GM20431 (cell line): ENCODE data around the gene SMAD6.

ENCODE experiments used
- in situ Hi-C: fragments of 300-500 bp; cut with MseI, MboI; formaldehyde crosslinking; loops from one replicate; pipeline ENCODE4 v1.15.0; 2020; ENCODE audit warnings: low sequenced_read_pairs; ENCODE audit not compliant: unreplicated experiment

SMAD6 gene

DNA sequence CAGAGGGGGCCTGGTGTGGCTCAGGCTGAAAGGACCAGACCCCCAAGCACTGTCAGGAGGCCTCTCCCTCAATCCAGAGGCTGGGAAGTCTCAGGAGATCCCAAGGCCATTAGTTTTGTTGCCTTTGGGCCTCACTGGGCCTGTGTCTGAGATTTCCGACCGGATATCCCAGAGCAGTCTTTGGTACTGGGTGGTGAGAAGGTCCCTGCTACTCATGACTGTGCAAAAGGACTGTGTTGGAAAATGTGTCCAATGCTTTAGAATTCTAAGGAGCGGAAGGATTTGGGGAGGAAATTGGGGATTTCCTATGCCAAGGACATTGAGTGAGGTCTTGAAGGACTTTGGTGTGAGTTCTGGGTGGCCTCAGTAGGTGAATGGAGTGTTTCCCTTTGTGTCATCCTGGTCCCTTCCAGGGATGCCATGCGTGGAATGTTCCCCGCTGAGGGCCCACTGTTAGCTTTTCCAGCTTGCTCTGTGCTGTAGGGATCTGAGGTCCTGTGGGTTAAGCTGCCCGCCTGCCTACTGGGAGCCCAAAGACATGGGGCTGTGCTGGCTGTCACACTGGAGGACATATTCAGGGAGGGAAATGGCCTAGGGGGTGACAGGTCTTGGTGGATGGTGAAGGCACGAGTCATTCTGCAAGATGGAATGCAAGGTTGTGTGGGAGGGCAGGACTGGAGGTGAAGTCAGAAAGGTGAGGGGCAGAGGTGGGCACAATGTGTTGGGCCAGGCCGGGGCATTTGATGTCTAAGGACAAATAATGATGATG, 16.4 kb downstream of the SMAD6 start:
- in situ Hi-C loops: no loop called here

DNA sequence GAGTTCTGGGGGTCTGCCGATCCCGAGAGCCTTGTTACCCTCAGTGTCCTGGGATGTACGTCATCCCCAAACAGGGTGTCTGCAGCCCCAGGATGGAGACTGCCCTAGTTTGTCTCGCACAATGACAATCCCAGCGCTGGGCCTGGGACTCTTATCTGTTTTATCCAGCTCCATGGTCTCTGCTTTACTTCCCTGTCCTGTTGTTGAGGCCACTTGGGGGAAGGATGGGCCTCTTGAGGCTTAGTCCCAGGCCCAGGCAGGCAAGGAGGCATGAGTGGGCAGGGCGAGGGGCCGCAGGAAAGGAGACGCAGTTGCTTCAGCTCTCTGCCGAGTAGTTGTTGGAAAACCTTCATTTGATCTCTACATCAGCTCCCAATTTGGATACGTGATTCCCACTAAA, 17.4 kb downstream of the SMAD6 start:
- in situ Hi-C loops: no loop called here

DNA sequence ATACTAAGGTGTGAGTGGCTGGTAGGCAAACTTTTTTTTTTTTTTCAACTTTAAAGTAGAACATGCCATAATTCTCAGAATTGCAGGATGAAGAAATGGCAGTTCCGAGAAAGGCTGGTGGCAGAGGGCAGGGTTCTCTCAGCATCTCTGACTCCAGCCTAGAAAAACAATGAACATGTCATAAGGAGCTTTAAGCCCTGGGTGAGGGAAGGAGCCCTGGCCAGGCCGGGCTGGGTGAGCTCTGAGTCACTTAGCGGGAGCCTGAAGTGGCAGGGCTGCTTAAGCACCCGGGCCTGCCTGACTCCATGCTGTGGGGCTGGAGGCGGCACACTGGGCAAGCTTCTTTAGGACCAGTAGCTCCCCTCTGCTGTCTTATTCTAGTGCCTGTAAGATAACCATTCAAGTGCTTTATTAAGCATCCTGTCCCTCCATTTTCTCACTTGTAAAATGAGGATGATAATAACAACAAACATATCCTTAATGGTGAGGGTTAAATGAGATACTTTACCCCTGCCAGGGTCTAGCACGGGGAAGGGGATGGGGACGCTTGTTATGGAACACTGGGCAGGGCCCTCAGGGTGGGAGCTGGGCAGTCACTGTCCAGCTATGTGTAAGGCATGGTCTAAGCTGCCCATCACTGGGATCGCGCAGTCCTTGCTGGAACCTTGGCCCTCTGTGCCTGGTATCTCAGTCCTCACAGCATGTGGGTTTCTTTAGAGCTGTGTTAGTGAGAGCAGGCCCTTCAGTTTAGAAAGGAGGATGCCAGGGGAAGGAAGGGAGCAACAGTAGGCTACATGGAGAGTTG, 18.4 kb downstream of the SMAD6 start:
- in situ Hi-C loops: no loop called here

DNA sequence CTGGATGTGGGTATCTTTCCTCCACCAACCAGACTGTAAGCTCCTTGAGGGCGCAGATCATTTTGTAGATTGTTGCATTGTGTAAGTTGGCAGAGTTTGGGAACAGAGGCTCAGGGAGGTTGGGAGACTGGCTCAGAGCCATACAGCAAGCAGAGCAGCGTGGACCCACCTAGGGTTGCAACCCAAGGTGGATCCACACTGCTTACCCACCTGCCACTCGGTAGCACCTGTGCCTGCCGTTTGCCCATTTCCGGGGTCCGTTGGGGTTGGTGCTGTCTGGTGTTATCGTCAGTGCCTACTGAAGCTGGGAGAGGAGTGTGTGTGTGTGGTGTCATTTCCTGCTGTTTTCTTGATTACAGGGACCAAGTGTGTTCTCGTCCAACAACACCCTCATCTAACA, 19.0 kb downstream of the SMAD6 start:
- in situ Hi-C loops: no loop called here

DNA sequence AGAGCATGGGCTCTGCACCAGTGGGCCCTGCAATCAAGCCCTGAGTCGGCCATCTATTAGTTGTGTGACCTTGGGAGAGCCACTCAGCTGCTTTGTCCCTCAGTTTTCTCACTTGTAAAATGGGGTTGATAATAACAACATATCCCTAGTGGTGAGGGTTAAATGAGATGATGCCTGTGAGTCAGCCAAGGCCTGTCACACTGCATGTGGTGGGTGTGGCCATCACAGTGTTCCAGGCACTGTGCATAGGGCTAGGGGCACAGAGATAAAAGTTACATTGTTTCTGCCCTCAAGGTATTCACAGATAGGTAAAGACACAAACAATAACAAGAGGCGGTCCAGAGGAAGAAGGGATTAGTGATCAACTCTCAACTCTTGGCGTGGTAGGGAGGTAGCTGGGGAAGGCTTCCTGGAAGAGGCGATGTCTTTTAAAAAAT, 19.5 kb downstream of the SMAD6 start:
- in situ Hi-C loops: no loop called here

DNA sequence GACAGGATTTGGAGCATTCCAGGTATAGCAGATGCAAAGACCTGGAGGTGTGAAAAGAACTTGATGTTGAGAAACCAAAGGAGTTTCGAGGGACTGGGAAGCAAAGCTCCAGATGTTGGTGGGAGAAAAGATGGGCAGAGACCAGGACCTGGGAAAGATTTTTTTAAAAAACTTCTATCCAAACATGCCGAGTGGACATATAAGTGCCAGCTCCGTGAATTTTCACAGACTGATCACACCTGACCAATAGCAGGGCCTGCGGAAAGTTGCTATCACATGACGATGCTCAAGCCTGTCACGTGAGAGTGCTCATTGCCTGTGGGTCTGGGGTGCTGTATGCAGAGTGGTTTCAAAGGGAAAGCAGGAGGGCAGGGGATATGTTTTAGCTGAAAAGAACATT, 19.9 kb downstream of the SMAD6 start:
- in situ Hi-C loops: no loop called here

DNA sequence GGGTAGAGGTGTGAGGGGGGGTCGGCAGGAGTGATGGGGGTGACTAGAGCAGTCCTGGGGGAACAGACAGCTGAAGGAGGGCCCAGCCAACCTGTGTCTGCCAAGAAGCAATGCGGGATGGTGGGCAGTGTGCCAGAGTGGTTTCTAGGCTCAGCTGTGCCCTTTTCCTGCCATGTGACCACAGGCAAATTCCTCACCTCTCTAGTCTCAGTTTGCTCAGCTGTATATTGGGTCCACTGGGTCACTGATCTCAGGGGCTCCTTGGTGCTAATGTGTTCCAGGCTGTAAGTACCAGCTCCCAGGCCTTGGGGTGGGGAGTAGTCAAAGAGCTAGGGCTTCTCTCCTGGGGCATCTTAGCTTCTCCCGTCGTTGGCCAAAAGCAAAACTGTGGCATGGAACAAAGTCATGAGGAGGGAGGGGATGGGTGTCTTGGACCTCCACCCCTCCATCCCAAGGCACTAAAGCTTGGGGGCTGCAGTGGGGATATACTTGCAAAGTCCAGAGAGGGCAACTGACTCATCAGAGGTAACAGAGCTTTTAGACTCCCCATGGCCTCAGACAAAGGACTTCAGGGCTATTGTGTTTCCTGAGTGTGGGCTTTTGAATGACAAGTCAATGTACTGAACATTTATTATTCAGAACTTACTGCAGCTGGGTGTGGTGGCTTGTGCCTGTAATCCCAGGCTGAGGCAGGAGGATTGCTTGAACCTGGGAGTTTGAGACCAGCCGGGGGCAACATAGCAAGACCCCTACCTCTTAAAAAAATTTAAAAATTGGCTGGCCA, 20.9 kb downstream of the SMAD6 start:
- in situ Hi-C loops: no loop called here

DNA sequence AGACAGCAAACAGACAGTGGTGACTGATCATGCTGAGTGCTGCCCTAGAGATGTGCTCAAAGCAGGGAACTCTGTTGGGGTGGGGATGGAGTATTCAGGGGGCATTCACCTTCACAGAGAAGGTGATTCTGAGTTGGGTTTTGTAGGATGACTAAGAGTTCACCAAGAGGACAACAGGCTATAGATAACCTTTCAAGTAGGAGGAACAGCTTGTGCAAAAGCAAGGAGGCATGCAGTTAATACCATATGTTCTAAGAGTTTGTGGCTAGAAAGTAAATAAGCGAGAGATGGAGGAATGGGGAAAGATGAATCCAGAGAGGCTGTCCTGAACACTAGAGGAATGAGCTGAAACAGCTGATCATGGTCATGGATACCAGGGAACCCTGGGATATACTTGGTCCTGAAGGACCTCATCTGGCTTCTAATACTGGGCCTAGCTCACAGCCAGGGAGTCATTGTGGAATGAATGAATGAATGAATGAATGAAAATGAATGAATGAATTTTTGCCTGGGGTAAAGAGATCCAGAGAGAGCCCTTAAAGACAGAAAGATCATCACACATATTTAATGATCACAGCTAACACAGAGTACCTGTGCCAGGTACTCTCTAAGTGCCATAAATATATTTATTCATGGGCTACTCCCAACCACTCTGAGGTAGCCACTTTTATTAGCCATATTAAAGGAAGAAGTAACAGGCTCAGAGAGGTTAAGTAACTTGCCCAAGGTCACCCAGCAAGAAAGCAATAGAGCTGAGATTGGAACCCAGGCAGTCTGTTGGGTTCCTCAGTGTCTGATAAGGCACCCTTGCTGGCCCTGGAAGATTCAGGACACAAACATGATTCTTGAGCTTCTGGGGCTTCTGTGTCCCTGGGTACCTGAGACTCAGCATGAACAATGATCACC, 22.0 kb downstream of the SMAD6 start:
- in situ Hi-C loops: no loop called here

DNA sequence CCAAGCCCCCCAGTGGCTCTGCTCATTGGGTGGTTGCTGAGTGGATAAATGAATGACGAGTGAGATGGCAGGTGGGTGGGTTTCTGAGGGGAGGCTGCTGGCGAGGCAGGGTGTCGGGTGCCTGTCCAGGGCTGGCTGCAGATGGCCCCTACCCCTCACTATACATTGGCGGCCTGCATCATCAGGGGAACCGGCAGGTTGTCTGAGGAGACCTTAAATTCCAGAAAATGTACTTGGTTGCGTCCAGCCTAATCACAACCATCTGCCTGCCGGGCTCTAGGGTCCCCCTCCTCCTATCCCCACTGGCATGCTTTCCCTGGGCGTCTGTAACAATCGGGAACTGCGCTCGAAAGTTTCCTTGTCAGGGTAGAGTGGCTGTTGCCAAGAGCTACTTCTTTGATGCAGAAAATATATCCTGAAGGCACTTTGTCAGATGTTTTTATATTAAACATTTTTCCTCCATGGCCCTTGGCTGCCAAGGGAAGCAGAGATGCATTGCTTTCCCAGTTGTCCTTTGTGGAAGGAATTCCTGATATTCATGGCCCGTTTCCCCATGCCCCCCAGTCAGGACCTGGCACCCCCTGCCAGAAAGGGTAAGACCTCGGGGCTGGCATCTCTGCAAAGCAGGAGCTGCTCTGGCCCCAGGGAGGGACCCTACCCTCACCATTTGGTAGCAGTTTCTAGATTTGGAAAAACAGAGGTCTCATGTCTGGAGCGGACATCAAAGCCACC, 22.9 kb downstream of the SMAD6 start:
- in situ Hi-C loops: no loop called here

DNA sequence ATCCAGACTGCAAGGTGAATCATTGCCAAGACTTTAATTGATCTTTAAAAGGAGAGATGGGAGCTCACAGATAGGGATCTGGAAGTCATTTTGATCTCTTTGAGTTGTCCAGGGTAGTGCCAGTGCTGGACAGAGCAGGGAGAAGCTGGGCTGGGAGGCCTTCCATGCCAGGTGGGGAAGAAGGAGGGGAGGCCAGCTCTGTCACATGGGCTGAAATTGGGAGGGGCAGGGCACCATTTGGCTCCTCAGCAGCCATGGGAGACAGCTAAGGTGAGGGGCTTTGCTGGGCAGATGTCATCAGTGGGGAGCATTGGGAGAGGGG, 23.4 kb downstream of the SMAD6 start:
- in situ Hi-C loops: no loop called here

DNA sequence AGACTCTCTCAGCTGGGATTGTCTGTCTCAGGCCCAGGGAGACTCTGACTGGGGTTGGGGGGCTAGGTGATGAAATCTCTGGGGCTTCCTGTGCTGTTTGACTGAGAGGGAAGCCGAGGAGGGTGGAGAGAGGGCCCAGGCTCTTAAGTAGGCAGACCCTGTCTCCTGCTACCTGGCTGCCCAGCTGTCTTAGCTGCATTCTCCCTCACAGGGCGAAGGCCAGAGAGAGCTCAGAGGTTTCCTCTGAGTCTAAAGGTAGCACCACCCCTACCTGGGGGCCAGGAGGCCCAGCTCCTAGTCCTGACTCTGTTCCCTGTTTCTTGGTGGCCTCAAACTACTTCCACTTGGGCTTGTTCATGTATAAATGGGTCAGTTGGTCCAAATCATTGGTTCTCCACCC, 24.4 kb downstream of the SMAD6 start:
- in situ Hi-C loops: no loop called here

DNA sequence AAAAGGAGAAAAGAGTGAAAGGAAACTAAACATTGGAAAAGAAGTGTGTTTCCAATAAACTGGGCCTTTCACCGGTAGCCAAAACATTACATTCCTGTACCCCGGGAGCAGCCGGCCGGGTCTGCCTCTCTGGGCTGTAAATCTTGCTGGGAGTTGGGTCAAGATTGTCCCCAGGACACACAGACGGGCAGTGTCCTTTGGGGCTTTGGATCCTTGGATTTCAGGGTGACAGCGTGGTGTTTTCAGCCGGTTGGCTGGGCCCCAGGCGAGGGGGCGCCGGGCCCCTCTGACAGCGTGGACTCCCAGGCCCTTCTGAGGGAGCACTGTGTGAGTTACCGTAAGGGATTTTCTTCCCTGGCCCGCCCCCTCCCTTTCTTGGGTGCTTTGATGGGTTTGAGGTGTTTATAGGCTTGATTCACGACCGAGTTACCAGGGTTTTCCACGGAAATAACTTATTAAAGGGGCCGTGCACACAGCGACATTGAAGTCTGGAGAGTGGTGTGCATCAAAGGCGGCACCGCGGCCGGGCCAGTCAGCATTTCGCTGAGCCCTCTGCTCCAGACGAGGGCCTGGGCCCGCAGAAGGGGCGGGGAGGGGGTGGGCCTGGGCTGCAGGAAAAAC, 27.4 kb downstream of the SMAD6 start:
- in situ Hi-C loops: no loop called here

DNA sequence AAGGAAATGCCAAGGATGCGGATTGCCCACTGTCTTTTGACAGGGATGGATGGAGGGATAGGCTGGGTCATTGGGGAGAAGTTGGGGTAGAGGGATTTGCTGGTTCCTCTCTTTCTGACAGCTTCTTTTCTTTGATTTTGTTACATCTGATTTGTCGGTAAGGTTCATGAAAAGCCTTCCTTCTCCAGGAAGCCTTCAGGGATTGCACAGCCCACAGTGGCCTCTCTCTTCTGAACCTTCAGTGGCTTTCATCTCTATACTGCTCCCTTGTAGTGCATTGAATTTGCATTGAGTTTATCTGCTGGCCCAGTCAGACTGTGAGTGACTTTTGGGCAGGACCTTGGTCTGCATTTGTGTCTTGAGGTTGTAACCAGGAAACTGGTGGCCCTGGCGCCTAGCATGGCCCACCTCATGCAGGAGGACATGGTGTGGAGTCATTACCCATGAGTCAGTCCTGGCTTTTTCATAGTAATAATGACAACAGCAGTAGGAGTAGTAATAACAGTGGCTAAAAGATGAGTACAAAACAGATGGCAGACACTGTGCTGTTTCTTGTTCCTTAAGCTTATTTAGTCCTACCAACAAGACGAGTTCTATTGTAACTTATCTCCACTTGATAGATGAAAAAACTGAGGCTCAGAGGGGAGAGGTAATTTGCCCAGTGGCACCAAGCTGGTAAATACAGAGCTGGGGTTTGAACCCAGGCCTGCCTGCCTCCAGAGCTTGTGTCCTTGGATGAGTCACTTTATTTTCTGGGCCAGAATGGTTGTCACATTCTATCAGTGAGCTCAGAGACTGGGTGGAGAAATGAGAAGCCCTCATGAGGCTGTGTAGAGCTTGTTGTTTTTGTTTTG, 28.4 kb downstream of the SMAD6 start:
- in situ Hi-C loops: no loop called here

DNA sequence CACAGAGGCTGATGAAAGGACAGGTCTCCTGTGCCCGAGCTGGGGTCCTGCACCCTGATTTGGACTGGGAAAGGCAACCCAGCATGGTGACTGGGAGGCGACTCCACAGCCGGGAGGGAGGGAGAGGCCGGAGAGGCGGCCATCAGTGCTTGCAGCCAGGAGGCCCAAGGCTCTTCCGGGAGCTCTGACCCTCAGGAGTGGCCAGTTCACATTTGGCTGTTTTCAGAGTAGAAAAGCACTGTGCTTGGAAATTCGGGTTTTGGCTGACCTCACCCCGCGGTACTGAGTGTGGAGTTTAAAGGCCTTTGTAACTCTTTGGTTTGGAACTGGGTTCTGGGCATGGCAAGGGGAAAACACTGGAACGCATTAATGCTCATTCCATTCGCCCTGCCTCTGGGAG, 31.9 kb downstream of the SMAD6 start:
- in situ Hi-C loops: no loop called here

DNA sequence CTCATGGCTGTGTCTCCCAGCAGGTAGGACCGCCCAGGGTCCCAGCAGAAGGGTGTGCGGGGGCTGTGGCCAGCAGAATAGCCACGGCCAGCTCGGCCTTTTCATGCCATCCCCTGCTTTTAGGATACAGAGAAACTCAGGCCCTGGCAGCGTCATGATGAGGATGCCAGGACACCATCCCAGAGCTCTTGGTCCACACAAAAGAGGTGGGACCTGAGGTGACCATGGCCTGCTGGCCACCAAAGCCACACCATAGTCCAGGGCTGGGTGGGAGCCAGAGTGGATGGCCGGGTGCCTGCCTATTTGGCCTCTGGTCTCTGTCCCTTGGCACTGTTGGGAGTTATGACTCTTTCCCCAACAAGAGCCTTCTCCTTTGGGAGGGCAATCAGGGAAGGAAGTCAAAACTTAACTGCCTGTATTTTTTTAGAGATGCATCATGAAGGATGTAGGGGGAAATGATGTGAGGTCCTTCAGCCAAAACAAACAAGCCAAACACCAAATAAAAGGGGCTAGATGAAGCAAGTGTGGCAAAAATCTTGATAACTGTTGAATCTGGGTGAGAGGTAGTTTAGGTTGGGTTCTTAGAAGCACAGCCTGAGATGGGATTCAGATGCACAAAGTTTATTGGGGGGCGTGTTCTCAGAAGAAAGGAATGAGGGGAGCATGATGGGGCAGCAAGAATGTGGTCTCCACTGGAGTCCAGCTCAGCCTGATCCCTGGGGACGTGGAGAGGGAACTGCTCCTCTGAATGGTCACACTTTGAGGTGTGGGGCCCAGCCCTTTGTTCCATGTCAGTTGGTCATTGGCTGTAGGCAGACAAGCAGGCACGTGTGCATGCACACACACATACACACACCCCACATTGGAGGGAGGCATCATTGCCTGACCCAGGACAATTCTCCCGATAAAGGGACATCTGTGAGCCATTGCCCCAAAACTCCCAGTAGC, 33.2 kb downstream of the SMAD6 start:
- in situ Hi-C loops: no loop called here

DNA sequence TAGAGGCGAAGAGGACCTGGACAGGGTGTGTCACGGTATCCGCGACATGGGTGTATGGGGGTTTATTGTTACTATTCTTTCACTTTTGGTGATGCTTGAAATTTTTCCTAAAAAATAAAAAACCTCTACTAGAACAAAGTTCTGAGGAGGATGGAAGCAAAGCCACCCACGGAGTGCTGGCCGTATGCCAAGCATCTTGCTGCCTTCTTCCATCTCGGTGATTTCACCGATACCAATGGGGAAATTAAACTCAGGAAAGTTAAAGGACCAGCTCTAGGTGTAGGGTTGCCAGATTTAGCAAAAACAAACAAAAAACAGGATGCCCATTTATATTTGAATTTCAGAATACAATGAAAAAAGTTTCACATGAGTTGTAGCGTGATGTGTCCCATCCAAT, 33.9 kb downstream of the SMAD6 start:
- in situ Hi-C loops: no loop called here
